ENCODE data around the gene C1QTNF7.

DNA sequence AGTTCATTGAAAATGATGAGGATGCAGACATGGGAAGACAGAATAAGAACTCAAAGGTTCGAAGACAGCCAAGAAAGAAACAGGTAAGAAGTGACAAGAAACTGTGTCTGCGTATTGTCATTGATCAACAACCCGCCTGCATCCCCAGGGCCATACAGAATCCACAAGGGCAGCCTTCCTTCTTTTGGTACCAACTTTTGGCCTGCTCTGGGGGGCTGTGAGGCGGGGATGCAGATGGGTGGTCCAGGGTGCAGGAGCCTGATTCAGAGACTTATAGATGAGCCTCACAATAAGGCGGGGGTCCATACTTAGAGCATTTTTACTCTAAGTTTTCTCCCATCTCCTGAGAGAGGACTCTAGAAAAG, 50.9 kb downstream of the C1QTNF7 start:
- TF ChIP-seq, protein P1, sequence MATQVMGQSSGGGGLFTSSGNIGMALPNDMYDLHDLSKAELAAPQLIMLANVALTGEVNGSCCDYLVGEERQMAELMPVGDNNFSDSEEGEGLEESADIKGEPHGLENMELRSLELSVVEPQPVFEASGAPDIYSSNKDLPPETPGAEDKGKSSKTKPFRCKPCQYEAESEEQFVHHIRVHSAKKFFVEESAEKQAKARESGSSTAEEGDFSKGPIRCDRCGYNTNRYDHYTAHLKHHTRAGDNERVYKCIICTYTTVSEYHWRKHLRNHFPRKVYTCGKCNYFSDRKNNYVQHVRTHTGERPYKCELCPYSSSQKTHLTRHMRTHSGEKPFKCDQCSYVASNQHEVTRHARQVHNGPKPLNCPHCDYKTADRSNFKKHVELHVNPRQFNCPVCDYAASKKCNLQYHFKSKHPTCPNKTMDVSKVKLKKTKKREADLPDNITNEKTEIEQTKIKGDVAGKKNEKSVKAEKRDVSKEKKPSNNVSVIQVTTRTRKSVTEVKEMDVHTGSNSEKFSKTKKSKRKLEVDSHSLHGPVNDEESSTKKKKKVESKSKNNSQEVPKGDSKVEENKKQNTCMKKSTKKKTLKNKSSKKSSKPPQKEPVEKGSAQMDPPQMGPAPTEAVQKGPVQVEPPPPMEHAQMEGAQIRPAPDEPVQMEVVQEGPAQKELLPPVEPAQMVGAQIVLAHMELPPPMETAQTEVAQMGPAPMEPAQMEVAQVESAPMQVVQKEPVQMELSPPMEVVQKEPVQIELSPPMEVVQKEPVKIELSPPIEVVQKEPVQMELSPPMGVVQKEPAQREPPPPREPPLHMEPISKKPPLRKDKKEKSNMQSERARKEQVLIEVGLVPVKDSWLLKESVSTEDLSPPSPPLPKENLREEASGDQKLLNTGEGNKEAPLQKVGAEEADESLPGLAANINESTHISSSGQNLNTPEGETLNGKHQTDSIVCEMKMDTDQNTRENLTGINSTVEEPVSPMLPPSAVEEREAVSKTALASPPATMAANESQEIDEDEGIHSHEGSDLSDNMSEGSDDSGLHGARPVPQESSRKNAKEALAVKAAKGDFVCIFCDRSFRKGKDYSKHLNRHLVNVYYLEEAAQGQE (IDR thresholded peaks at IDR 0.05; ENCODE audit: insufficient read depth in 1 of 2, low read depth in 2 of 2, low read length in 2 of 2) = no peak
- no peak for TF ChIP-seq TAF1 (IDR thresholded peaks at IDR 0.05; ENCODE audit: borderline replicate concordance, insufficient read depth, low read length)
